H9 (cell line): ENCODE results near the gene PRR33. TPM values are rescaled to one million over a fixed set of nuclear protein-coding genes. Genes with fewer than 3 reads are reported as not detected.

Source experiments
- DNase-seq: peaks from one replicate; pipeline ENCODE4 v3.0.0-alpha.2; 2017
- H2AFZ ChIP-seq: one replicate; pipeline ENCODE4 v1.6.1; 2013; ENCODE audit warnings: mild to moderate bottlenecking, low read length, control low read depth, moderate library complexity
- H2AK5ac ChIP-seq: 2 replicates; pipeline ENCODE4 v1.6.1; 2013; ENCODE audit warnings: low read length, control low read depth, mixed read lengths; ENCODE audit not compliant: insufficient read length
- H2BK120ac ChIP-seq: one replicate; pipeline ENCODE4 v1.6.1; 2013; ENCODE audit warnings: low read depth, mild to moderate bottlenecking, low read length, control low read depth, inconsistent platforms; ENCODE audit not compliant: poor library complexity, severe bottlenecking
- H2BK12ac ChIP-seq: 2 replicates; pipeline ENCODE4 v1.6.1; 2013; ENCODE audit warnings: low read length, control low read depth, mixed read lengths, low read depth; ENCODE audit not compliant: insufficient read length
- H2BK15ac ChIP-seq: 2 replicates; pipeline ENCODE4 v1.6.1; 2013; ENCODE audit warnings: low read depth, low read length, control low read depth
- H2BK20ac ChIP-seq: one replicate; pipeline ENCODE4 v1.6.1; 2013; ENCODE audit warnings: low read depth, mild to moderate bottlenecking, low read length, control low read depth, inconsistent platforms; ENCODE audit not compliant: poor library complexity, severe bottlenecking
- H2BK5ac ChIP-seq: 2 replicates; pipeline ENCODE4 v1.6.1; 2013; ENCODE audit warnings: low read length, control low read depth, mixed read lengths; ENCODE audit not compliant: insufficient read length
- H3K14ac ChIP-seq: 2 replicates; pipeline ENCODE4 v1.6.1; 2013; ENCODE audit warnings: low read length, control low read depth; ENCODE audit not compliant: insufficient read depth
- H3K18ac ChIP-seq: 2 replicates; pipeline ENCODE4 v1.6.1; 2013; ENCODE audit warnings: low read depth, mild to moderate bottlenecking, mixed read lengths, low read length, control low read depth; ENCODE audit not compliant: insufficient read length
- H3K23ac ChIP-seq: 2 replicates; pipeline ENCODE4 v1.6.1; 2013; ENCODE audit warnings: low read length, control low read depth, mixed read lengths, low read depth; ENCODE audit not compliant: insufficient read length
- H3K23me2 ChIP-seq: 2 replicates; pipeline ENCODE4 v1.6.1; 2013; ENCODE audit warnings: low read depth, mild to moderate bottlenecking, mixed read lengths, low read length, control low read depth; ENCODE audit not compliant: insufficient read length, poor library complexity, severe bottlenecking
- H3K27ac ChIP-seq: 2 replicates; pipeline ENCODE4 v1.5.1; 2013; ENCODE audit warnings: low read length, control low read depth, mixed read lengths, low read depth; ENCODE audit not compliant: insufficient read length
- H3K27me3 ChIP-seq: 2 replicates; pipeline ENCODE4 v1.6.1; 2013; ENCODE audit warnings: low read length, control low read depth, inconsistent platforms; ENCODE audit not compliant: insufficient read depth
- H3K4ac ChIP-seq: 2 replicates; pipeline ENCODE4 v1.6.1; 2013; ENCODE audit warnings: low read depth, mild to moderate bottlenecking, control low read depth, inconsistent platforms, low read length, moderate library complexity
- H3K4me1 ChIP-seq: 2 replicates; pipeline ENCODE4 v1.6.1; 2013; ENCODE audit warnings: low read length, control low read depth, inconsistent platforms; ENCODE audit not compliant: insufficient read depth
- H3K4me2 ChIP-seq: 2 replicates; pipeline ENCODE4 v1.6.1; 2013; ENCODE audit warnings: low read length, control low read depth, mixed read lengths; ENCODE audit not compliant: insufficient read length, insufficient read depth
- H3K56ac ChIP-seq: 2 replicates; pipeline ENCODE4 v1.6.1; 2013; ENCODE audit warnings: low read depth, mild to moderate bottlenecking, mixed read lengths, low read length, control low read depth; ENCODE audit not compliant: insufficient read length
- H3K79me1 ChIP-seq: 2 replicates; pipeline ENCODE4 v1.6.1; 2013; ENCODE audit warnings: low read depth, mild to moderate bottlenecking, moderate library complexity, low read length, control low read depth, inconsistent platforms; ENCODE audit not compliant: insufficient read depth, poor library complexity, severe bottlenecking
- H3K79me2 ChIP-seq: 2 replicates; pipeline ENCODE4 v1.6.1; 2013; ENCODE audit warnings: low read length, control low read depth, inconsistent platforms; ENCODE audit not compliant: insufficient read depth
- H3K9ac ChIP-seq: 2 replicates; pipeline ENCODE4 v1.6.1; 2013; ENCODE audit warnings: low read length, control low read depth, mixed read lengths; ENCODE audit not compliant: insufficient read length; ENCODE audit errors: extremely low read depth
- H3K9me3 ChIP-seq: one replicate; pipeline ENCODE4 v1.6.1; 2013; ENCODE audit warnings: low read depth, low read length, inconsistent platforms; ENCODE audit not compliant: control insufficient read depth
- H3T11ph ChIP-seq: one replicate; pipeline ENCODE4 v1.6.1; 2013; ENCODE audit warnings: mild to moderate bottlenecking, low read length, control low read depth, inconsistent platforms
- H4K20me1 ChIP-seq: one replicate; pipeline ENCODE4 v1.6.1; 2013; ENCODE audit not compliant: control insufficient read depth, insufficient read length, insufficient read depth
- H4K5ac ChIP-seq: 2 replicates; pipeline ENCODE4 v1.6.1; 2013; ENCODE audit warnings: low read depth, mild to moderate bottlenecking, mixed read lengths, low read length, control low read depth; ENCODE audit not compliant: insufficient read length
- H4K8ac ChIP-seq: replicated peaks from 2 replicates; pipeline ENCODE4 v1.6.1; 2013; ENCODE audit warnings: low read length, control low read depth, mixed read lengths, low read depth; ENCODE audit not compliant: insufficient read length
- H4K91ac ChIP-seq: 2 replicates; pipeline ENCODE4 v1.6.1; 2013; ENCODE audit warnings: low read depth, mild to moderate bottlenecking, moderate library complexity, mixed read lengths, low read length, control low read depth; ENCODE audit not compliant: insufficient read length
- H3K27ac Mint-ChIP-seq, 3 experiments: 2 replicates in 2 of 3; 3 replicates in 1 of 3; pipeline ENCODE4 v1.8.0; 2020 to 2021; ENCODE audit warnings: mixed read lengths in 3 of 3, mild to moderate bottlenecking in 1 of 3, moderate library complexity in 1 of 3
- H3K27me3 Mint-ChIP-seq: 2 replicates; pipeline ENCODE4 v1.8.0; 2021; ENCODE audit warnings: low read depth, mild to moderate bottlenecking, moderate library complexity, mixed read lengths
- H3K36me3 Mint-ChIP-seq, 3 experiments: 2 replicates in 2 of 3; 3 replicates in 1 of 3; pipeline ENCODE4 v1.8.0; 2020 to 2021; ENCODE audit warnings: low read depth in 3 of 3, mixed read lengths in 3 of 3; ENCODE audit not compliant: insufficient read depth in 1 of 3
- H3K4me1 Mint-ChIP-seq, 2 experiments: 2 replicates each; pipeline ENCODE4 v1.8.0; 2020; ENCODE audit warnings: mixed read lengths in 2 of 2
- H3K4me3 Mint-ChIP-seq, 2 experiments: 2 replicates in 1 of 2; 3 replicates in 1 of 2; pipeline ENCODE4 v1.8.0; 2020 to 2021; ENCODE audit warnings: mild to moderate bottlenecking in 2 of 2, mixed read lengths in 2 of 2, moderate library complexity in 1 of 2
- H3K9me3 Mint-ChIP-seq, 2 experiments: 2 replicates in 1 of 2; 3 replicates in 1 of 2; pipeline ENCODE4 v1.8.0; 2020; ENCODE audit warnings: mild to moderate bottlenecking in 2 of 2, mixed read lengths in 2 of 2, moderate library complexity in 1 of 2
- CTCF ChIP-seq: fragments of 200-600 bp; sonication (generic); conservative IDR thresholded peaks from 3 replicates; pipeline ENCODE4 v1.8.0; 2021; ENCODE audit warnings: antibody characterized with exemption, mild to moderate bottlenecking
- WGBS: extraction: QIAGEN DNeasy Blood & Tissue Kit; methylation state at CpG from one replicate; pipeline ENCODE4 v1.1.7; 2013; ENCODE audit warnings: missing lambda C conversion rate, low lambda C conversion rate, mixed read lengths; ENCODE audit not compliant: insufficient read length; ENCODE audit errors: extremely low coverage; 5-methylcytosine and 5-hydroxymethylcytosine counted together
- total RNA-seq: library from RNA; stranded (reverse); gene quantifications from 2 replicates; pipeline ENCODE4 v1.2.1, GENCODE V29; 2021

The PRR33 gene
- total RNA-seq, 1 experiment from 2014 or later = not detected

- H3K4me1 Mint-ChIP-seq = peaks cover 0 to 6% of the 10 kb centered on the region in 2 experiments; a peak in 1 of 4 replicates
- TF ChIP-seq CTCF = no peak
Observed at GRCh38 chr11:1927848-1928469, 36.3 kb upstream of the PRR33 start.

More at GRCh38 chr11:1927848-1928469, 36.3 kb upstream of the PRR33 start:
- H2BK120ac ChIP-seq = no peak overlapping the region
- Mint-ChIP-seq H3K9me3 (no peaks in the 10 kb centered on the region), H3K36me3 (no peaks in the 10 kb centered on the region), H3K27me3 (peaks cover 16% of the 10 kb centered on the region), H3K4me3 (no peak overlapping the region), H3K27ac (no peak overlapping the region)
- H3K9me3 ChIP-seq = no peaks in the 10 kb centered on the region
- no peak for DNase-seq
- H2BK12ac ChIP-seq = no peak overlapping the region
- H3K4me2 ChIP-seq = no peak overlapping the region
- no peak overlapping the region for H3K27ac ChIP-seq
- no peaks in the 10 kb centered on the region for H3K4me1 ChIP-seq
- no peak overlapping the region for H2BK5ac ChIP-seq
- H2AFZ ChIP-seq = no peak overlapping the region
- H3K18ac ChIP-seq = no peak overlapping the region
- no peak overlapping the region for H4K5ac ChIP-seq
- WGBS = no CpG with 5 or more reads among the region's 20 CpGs
- peak overlapping the region; percentile 32 for H3K14ac ChIP-seq
- H3K79me2 ChIP-seq = no peaks in the 10 kb centered on the region
- no peak overlapping the region for H2BK20ac ChIP-seq
- H2BK15ac ChIP-seq = no peak overlapping the region; the same call in 1 of the 2 replicates
- no peak overlapping the region for H4K8ac ChIP-seq
- peaks cover 3% of the 10 kb centered on the region for H3K23me2 ChIP-seq
- H4K20me1 ChIP-seq = no peaks in the 10 kb centered on the region
- no peak overlapping the region for H3K56ac ChIP-seq
- no peaks in the 10 kb centered on the region for H3K79me1 ChIP-seq
- no peak overlapping the region for H2AK5ac ChIP-seq
- no peak overlapping the region for H3T11ph ChIP-seq
- H3K9ac ChIP-seq = no peak overlapping the region
- no peak overlapping the region for H3K23ac ChIP-seq
- H3K27me3 ChIP-seq = no peaks in the 10 kb centered on the region
- H4K91ac ChIP-seq = no peak overlapping the region
- H3K4ac ChIP-seq = no peak overlapping the region
